Endothelial cell of umbilical vein (primary cell): ENCODE measurements around the gene EYS.

Source experiments
- CTCF ChIP-seq, 2 donors: IDR thresholded peaks; 1 replicate in 1 of 2; 2 replicates in 1 of 2; pipeline ENCODE4 v1.5.1; 2011; ENCODE audit warnings: low read length in 2 of 2, mild to moderate bottlenecking in 2 of 2, moderate library complexity in 2 of 2, control low read depth in 1 of 2, inconsistent platforms in 1 of 2, low read depth in 1 of 2; ENCODE audit not compliant: insufficient read depth in 1 of 2; ENCODE audit errors: extremely low read depth in 1 of 2
- EZH2 ChIP-seq: IDR thresholded peaks from 2 replicates; pipeline ENCODE4 v1.6.1; 2012; ENCODE audit warnings: borderline replicate concordance, low read depth, mild to moderate bottlenecking, moderate library complexity, low read length, inconsistent platforms; ENCODE audit not compliant: severe bottlenecking
- FOS ChIP-seq: IDR thresholded peaks from 2 replicates; pipeline ENCODE4 v1.6.1; 2011; ENCODE audit warnings: mild to moderate bottlenecking, low read length, moderate library complexity, borderline replicate concordance; ENCODE audit not compliant: insufficient read depth
- GATA2 ChIP-seq: IDR thresholded peaks from 2 replicates; pipeline ENCODE4 v1.7.0; 2011; ENCODE audit warnings: low read depth, mild to moderate bottlenecking, moderate library complexity, mixed read lengths, low read length; ENCODE audit not compliant: insufficient read length, insufficient read depth
- JUN ChIP-seq: IDR thresholded peaks from 2 replicates; pipeline ENCODE4 v1.6.1; 2011; ENCODE audit warnings: borderline replicate concordance, low read depth; ENCODE audit not compliant: insufficient read length, insufficient read depth
- MAX ChIP-seq: IDR thresholded peaks from 2 replicates; pipeline ENCODE4 v1.6.1; 2011; ENCODE audit not compliant: insufficient read depth, insufficient read length
- MYC ChIP-seq: IDR thresholded peaks from one replicate; pipeline ENCODE4 v1.6.1; 2011; ENCODE audit warnings: mild to moderate bottlenecking, low read depth, low read length
- POLR2A ChIP-seq: IDR thresholded peaks from 2 replicates; pipeline ENCODE4 v1.6.1; 2012; ENCODE audit warnings: low read depth, mild to moderate bottlenecking, control low read depth, low read length
- POLR2AphosphoS5 ChIP-seq: IDR thresholded peaks from 2 replicates; pipeline ENCODE4 v1.6.1; 2012; ENCODE audit warnings: low read depth, mild to moderate bottlenecking, control low read depth, low read length, moderate library complexity; ENCODE audit not compliant: insufficient read depth

GRCh38 chr6:63690221-63690620, 2016.8 kb downstream of the EYS start:
- TF ChIP-seq EZH2 (no peak), CTCF (IDR thresholded peaks at IDR 0.05; ENCODE audit: extremely low read depth in 1 of 2, insufficient read depth in 1 of 2, low read depth in 1 of 2, low read length in 2 of 2) (no peak), POLR2AphosphoS5 (no peak), POLR2A (no peak), MYC (no peak), MAX (no peak), JUN (no peak), GATA2 (no peak), FOS (no peak)
